ENCODE data around the gene ADAT3.
"Not testable (repeated sequence)": the region's sequence is repeated elsewhere in the genome, so short reads cannot be mapped to it uniquely, and the experiment has no call there.

The ADAT3 gene

DNA sequence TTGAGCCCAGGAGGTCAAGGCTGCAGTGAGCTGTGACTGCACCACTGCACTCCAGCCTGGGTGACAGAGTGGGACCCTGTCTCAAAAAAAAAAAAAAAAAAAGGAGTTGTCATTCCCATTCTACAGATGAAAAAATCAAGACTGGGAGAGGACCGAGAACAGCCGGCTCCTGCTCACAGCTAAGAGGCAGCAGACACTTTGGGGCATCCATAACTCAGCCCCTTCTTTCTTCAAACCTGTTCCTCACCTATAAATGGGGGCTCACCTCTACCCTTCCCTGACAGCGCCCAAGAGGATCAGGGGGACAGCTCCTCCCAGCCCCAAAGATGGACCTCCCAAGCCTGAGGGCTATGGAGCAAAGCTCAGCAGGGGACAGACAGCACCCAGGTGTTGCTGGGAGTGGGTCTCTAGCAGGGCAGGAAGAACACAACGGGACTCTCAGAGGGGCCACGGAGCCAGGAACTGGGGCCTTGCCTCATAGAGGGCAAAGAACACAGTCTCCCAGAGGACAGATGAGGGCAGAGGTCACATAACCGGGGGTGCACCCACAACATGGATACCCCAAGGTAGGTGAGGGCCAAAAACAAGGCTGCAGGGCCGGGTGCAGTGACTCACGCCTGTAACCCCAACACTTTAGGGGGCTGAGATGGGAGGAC is 38.4 kb upstream of the ADAT3 start:
- no peak for DNase-seq (ENCODE audit: low read depth)

DNA sequence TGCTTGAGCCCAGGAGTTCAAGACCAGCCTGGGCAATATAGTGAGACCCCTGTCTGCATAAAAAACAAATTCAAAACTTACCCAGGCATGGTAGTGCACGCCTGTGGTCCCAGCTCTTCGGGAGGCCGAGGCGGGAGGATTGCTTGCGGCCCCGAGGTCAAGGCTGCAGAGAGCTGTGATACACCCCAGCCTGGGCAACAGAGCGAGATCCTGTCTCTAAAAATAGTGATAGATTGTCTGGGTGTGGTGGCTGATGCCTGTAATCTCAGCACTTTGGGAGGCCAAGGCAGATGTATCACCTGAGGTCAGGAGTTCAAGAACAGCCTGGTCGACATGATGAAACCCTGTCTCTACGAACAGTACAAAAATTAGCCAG is 37.9 kb upstream of the ADAT3 start:
- DNase-seq (ENCODE audit: low read depth) = no peak

DNA sequence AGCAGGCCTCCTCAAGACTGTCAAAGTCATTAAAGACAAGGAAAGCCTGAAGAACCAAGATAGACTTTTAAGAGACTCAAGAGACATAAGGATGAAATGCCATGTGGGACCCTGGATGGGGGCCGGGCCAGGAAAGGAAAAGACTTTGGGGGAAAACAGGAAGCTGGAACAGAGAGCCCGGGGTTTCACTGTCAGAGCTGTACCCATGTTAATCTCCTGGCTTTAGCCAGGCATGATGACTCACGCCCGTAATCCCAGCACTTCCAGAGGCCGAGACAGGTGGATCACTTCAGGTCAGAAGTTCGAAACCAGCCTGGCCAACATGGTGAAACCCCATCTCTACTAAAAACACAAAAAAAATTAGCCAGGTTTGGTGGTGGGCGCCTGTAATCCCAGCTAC is 36.2 kb upstream of the ADAT3 start:
- no peak for DNase-seq (ENCODE audit: low read depth)

DNA sequence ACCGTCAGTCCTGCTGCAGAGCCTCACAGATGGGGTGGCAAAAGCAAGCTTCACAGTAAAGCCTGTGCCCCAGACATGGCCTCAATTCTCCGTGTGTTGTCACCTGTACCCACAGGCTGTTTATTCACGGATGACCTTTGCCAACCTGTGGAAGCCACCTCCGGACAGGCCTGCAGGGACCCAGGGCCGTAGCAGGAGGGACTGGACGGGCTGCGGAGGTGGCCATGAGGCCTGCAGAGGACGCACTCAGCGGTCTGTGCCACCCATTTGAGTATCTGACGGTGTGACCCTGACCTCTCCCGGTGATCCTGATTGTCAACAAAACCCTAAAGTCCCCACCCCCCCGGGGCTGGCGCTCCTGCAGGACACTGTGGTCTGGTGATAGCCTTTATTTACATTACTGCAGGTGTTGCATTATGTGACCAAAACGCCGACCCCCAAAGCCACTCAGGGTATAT is 34.0 kb upstream of the ADAT3 start:
- no peak for DNase-seq (ENCODE audit: low read depth)

DNA sequence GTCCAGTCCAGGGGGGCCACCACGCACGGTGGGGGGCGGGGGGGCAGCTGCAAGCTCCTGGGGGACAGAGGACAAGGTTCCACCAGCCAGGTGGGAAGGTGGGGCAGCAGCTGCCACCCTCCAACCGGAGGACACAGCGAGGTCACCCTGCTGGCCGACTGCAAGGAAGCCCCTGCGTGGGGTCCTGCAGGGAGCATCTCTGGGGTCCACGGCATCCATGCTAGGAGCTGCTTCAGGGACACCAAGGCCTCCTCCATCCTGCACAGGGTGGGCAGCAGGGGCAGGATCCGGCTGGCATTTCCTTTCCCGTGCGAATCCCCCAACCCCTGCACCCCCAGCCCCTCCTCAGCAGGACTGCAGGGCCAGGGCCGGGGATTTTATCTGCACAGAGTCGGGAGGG is 33.6 kb upstream of the ADAT3 start:
- no peak for DNase-seq (ENCODE audit: low read depth)

DNA sequence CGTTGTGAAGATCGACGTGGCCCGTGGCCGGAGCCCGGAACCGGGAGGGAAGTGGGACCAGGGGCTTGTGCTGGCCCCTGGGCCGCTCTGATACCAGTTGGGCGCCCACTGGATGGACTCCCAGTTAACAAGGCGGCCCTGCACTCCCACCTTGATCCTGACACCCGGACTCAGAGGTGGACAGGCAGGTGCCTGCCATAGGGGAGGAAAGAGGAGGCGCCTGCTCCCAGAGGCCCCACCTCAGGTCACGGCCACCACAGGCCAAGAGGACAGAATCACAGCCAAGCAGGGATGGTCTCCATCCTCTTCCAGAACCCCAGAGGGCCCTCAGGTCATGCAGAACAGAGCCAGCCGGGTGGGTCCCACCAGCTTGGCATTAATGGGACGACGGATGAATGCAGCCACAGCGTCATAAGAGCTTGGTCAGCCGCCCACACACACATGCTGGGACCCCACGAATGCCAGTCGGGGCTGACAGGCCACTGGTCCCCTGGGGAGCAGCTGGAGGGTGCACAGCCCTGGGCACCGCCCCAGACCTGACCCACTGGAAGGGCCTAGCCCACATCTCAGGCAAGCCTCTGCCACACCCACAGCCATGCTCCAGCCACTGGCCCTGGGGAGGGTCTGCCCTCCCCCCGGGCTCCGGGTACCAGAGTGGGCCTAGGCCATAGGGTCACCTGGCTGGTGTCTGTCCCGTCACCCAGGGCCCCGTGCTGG is 32.2 kb upstream of the ADAT3 start:
- DNase-seq (ENCODE audit: low read depth) = no peak

DNA sequence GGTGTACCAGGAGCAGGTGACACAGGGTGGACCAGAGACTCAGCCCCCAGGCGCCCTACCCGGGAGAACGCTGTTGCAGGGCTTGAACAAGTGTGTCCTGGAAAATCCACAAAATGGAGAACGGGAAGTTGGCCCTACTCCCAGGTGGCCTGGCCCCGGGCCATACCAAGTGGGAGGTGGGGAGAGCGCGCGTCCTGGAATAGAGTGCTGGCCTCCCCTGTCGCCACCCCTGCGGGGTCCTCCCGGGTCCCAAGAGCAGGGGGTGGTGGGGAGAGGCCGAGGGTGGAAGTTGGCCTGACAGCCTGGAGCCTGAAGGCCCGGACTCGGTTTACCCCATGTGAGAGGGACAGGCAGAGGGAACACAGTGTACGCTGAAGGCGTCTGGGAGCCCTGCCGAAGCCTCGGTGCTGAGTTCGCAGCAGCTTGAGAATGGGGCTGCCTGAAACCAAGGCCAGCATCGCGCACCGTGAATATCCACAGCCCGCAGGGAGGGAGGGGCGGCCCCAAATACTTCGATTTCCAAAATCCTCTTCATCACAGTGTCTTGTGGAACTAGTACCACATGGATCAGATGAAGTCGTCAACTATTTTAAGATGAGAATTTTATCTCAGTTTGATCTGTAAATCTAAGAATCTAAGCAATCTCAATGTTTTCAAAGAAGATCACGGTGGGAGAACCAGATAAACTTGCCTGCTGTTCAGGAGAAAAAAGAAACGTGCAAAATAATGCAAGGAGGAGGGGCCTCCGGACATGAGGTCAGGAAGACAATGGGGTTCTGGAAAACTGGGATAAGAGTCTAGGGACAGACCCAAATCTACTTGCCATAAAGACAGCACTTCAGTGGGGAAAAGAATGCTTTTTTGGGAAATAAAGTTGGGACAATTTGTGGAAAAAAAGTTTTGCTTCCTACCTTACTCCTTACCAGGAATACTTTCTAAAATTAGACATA is 31.4 kb upstream of the ADAT3 start:
- DNase-seq (ENCODE audit: low read depth) = no peak

DNA sequence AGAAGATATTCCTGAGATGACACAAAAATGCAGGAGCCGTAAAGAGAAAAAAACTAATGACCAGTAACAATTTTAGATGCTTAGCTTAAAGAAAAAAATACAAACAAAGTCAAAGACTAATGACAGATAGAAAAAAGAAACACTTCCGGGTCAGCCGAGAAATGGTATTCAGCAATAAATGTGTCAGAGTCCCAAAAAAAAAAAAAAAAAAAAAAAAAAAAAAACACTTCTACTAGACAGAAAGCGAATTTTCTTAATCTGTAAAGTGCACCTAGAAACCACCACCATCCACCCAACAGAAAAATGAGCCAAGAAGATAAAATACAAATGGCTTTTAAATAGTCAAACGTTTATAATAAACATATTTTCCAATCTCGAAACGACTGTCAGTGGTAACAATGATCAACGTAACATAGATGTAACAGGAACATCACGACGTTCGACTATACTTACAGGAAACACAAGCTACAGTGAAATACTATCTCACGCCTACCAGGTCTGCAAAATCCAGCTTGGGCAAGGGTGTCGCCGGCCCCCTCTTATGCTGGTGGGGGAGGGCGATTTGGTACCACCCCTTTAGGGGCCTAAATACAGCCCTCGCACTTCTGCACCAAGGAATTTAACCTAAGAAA is 30.5 kb upstream of the ADAT3 start:
- DNase-seq (ENCODE audit: low read depth) = no peak

DNA sequence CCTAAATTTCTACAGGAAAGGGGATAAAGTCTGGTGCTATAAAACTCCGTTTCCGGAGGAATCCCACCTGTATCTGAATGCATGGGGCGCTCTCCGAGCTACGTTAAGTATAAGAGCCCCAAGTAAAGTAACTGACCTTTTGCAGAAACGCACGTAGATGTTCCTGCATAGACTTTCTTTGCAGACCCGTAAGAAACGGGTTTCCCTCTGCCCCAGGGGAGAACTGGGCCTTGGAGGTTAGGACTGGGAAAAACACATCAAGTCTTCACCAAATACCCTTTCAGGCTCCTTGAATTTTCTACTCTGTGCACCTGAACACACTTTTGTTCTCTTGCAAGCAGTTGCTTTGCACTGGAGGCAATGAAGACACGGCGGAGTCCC is 29.9 kb upstream of the ADAT3 start:
- DNase-seq (ENCODE audit: low read depth) = not testable (repeated sequence)

DNA sequence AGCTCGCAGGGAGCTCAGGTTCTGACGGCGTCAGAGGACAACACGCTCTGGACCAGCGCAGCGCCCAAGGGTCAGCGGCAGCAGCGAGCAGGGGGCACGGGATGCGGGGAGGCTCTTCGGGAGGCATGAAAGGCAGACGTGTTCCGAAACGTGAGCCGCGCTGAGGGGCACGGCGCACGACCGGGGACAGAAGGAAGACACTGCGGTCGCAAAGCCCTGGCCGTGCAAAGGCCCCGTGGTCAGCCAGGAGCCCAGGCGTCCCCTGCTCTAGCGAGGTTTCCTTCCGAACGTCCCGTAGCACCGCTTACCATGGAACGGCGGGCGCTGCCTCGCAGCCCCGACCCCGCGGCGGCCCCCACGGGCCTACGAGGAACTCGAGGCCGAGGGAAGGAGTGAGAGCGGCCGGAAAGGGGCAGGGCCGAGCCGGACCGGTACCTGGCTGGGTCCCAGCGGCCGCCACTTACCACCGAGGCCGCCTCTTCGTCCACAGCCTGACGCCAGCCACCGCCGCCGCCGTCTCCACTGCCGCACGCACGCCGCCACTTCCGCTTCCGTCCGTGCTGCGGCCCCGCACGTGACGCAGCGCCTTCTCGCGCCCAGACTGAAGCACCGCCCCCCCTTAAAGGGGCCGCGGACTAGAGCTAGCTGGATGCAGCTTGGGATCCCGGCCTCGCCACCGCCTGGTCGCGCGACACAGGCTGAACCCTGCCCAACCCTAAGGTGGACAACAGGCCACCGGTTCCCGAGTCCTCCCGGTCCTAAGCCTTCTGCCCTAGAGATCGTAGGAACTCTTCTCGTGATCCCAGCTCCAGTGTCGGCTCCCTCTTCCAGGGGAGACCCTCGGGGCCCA is 29.3 kb upstream of the ADAT3 start:
- peak; percentile 89 for DNase-seq (ENCODE audit: low read depth)

DNA sequence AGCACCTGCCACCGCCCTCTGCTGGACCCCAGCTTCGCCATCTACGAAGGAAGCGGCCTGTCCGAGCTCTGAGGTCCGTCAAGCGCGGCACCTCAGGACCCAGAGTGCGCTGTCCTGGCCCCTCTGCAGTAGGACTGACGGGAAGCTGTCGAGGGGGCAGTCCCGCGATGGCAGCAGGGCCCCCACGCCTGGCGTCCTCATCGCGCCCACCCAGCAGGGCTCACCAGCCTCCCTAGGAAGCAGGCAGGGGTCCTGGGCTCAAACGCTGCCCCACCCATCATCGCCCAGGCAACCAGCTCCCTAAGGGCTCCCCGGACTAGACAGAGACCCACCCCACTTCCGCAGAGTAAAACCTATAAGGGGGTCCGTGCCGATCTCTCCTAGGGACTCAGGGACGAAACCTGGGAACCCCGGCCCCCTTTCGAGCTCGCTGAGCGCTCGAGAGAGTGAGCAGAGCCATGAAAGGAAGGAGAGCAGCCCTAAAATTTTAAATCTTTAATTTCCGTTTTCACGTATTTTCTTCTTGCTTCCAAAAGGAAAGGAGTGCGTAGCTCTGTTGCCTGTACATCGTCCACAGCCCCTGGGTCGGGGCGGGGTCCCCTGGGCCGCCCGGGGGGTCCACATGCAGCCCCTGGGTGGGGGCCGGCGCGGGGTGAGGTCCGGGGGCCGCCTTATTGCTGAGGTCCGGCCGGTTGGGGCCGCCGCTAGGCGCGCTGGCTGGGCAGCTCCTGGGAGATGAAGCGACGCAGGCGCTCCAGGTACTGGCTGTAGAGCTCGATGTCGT is 28.5 kb upstream of the ADAT3 start:
- DNase-seq (ENCODE audit: low read depth) = not testable (repeated sequence)

DNA sequence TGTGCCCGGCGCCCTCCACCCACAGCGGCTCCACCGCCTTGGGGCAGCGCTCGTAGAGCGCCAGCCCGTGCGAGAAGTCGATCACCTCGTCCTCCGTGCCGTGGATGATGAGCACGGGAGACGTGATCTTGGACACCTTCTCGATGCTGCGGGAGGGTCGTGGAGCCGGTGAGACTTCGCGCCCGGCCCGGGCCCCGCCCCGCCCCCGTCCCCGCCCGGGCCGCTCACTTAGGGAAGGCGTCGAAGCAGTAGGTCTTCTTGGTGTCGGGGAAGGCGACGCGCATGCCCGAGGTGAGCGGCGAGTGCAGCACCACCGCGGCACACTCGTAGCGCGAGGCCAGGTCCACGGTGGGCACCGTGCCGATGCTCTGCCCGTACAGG is 27.9 kb upstream of the ADAT3 start:
- DNase-seq (ENCODE audit: low read depth) = not testable (repeated sequence)

DNA sequence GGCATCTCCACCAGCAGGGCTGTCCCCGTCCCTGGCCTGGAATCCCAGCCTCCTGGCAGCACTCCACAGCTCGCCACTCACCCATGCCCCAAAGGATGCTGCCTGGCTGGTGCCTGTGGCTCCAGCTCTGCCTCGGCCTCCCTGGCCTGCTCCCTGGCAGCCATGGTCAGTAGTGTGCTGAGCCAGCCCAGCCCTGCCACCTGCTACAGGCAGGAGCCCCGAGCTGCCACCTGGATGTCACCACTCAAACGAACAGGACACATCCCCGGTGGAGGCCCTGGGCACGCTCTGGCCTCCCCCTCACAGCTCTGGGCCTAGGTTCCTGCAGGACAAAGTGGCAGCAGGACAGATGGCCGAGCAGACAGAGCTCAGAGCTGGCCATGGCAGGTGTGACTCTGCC is 26.6 kb upstream of the ADAT3 start:
- not testable (repeated sequence) for DNase-seq (ENCODE audit: low read depth)

DNA sequence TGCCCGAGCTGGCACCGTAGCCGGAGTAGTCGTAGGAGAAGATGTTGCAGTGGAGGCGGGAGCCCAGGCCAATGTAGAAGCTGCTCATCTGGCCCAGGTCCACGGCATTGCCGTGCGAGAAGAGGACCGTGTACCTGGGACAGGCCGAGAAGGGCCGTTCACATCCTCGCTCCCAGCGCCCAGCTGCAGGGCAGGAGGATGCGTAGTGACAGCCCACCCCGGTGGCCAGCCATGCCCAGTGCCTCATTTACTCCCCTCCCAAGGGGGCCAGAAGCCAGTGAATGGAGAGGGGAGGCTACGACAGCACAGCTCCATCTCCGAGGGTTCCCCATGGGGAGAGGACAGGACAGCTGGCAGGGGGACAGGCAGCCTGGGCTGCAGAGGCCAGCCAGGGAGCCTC is 25.2 kb upstream of the ADAT3 start:
- DNase-seq (ENCODE audit: low read depth) = not testable (repeated sequence)

DNA sequence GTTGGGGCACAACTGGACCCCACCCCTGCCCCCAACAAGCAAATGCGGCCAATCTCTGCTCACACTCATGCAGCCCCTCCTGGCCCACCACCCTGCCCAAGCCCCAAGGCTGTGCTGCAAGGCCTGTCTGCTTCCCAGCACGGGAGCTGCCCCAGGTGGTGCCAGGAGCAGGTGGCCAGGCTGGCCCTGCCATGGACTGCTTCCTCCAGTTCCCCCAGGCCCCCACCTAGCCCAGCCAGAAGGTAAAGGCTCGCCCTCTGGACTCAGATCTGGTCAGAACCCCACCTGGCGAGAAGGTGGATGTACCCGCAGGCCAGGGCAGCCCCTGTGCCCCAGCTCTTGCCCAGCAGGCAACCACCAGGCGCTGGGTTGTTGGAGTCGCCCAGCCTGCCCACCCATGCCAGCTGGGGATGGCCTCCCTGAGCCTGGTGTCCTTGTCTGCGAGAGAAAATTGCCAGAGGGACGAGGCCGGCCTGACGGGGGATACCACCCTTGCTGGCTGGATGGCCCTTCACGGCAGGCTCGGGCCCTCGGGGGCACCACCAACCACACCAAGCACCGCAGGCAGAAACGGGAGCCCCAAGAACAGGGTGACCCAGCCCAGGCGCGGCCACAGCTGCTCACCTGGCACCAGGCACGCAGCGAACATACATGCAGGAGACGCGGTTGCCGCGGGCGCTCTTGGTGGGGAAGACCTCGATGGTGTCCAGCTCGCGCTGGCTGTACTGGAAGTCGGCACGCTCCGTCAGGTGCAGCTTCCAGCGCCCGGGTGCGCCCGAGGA is 24.4 kb upstream of the ADAT3 start:
- no peak for DNase-seq (ENCODE audit: low read depth)

DNA sequence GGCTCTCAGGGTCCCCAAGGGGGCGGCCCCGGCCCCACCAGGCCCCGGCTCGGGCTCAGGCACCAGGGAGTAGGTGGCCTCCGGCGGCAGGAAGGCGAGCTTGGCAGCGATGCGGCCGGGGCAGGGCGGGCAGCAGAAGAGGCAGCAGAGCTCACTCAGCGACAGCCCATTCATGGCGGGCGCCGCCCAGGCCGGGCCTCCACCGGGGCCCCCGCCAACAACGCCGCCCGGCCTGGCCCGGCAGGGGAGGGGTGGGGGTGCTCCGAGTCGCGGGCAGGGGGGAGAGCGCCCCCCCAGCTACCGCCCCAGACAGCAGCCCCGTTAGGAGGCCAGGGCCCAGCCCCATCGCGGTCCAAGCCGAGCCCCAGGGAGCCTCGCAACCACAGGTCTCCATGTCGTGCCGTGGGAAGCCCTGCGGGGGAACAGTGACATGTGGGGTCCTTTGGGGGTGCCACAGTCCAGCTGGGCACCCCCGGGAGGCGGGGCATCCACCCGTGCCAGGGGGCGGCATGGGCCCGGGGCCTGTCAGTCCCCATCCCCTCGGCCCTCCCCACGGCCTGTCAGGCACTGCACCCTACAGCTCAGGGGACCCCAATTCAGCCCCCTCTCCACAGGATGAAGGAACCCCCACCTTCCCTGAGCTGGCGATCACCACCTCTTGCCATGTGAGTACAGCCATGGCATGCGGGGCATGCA is 23.7 kb upstream of the ADAT3 start:
- not testable (repeated sequence) for DNase-seq (ENCODE audit: low read depth)

DNA sequence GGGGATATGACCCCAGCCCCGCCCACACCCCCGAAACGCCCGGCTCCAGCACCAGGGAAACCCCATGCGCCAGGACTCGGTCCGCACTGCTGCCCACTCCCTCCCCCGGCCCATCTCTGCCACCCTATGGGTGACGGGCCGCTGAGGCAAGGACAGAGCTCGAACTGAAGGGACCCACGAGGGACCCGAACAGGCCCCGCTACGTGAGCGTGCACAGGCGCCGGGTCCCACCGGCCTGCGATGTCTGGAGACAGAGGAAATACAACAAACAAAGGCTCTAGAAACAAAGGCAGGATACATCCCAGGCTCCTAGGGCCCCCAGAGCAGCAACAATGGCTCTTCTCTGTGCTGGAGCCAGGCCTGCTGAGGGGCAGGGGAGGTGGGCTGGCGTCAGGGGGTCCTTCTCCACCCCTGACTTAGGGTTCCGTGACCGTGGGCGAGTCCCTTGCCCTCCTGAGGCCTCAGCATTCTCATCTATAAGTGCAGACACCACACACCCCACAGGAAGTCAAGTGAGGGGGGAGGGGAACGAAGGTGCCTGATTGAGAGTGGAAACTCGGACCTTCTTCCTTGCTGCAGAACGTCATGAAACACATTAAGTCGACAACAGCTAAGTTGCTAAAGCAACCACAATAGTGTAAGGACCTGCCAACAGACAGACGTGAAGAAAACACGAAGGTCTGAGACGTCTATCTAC is 23.0 kb upstream of the ADAT3 start:
- DNase-seq (ENCODE audit: low read depth) = peak; percentile 44
